Kidney tubule cell (primary cell): ENCODE measurements around the gene HOXB6.

Experiments
- DNase-seq: peaks from one replicate; pipeline ENCODE4 v3.0.0-alpha.2; 2018; ENCODE audit warnings: low spot score

HOXB6 gene

GRCh38 chr17:48634493-48635208 lies 29.9 kb upstream of the HOXB6 start:
- no peak for DNase-seq

DNA sequence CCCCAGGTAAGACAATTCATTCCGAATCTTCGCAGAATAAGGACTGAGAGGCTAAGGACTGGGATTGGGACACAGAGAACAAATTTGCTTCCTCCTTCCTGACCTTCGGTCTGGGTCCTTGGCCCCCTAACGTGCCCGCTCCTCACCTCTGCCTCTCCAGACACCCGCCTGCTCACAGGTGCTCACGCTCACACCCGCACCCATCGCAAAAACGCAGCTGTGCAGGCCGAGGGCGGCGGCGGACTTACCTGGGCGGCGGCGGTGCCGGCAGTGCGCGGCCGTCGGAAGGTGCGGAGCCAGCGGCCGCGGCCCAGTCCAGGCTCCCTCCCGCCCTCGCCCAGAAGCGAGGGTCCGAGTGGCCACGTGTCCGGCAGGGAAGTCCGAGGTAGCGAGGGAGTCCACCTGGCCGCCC lies 28.5 kb upstream of the HOXB6 start:
- no peak for DNase-seq

- no peak for DNase-seq
These were observed 27.9 kb upstream of the HOXB6 start for GRCh38 chr17:48632579-48633265.

GRCh38 chr17:48631693-48632578 lies 27.1 kb upstream of the HOXB6 start:
- DNase-seq, result no peak

GRCh38 chr17:48630925-48631692 lies 26.3 kb upstream of the HOXB6 start:
- DNase-seq, result no peak

DNA sequence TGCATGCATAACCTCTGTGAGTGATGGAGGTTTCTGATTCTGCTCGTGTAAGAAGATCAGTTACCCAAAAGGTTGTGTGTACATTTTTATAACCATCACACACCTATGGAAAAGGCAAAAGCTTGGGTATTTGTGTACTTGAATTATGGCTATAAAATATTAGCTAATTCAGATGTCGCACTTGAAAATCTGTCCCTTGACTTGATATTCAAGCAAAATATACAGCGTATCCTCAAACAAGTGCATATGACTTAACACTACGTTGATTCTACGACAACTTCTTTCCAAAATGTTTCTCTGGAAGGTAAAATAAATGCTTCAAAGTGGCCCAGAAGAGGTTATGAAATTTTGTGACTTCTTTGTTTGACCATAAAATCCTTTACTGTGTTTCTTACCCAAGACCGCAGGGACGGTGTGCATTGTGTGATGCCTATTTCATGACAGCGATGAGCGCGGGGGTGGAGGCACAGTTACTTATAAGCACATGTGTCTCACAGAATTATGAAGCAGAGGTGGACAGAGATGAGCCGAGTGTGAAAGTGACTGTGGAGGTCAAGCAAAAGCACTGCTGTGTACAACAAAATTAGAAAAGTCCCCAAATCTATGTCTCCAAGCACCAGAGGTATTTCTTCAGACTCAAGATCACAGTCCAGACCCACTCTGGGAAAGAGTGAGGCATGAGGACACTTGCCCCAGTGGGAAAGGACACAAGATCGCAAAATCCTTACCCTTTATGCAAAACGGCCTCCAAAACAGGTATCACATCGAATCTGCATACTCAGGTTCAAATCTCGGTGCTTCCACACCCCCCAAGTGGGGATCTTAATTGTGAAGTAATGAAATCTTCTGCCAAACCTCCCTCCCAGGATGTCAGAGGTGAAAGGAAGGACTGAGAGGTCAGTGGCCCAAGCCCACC lies 25.5 kb upstream of the HOXB6 start:
- DNase-seq, result no peak

GRCh38 chr17:48629411-48629759 lies 24.6 kb upstream of the HOXB6 start:
- no peak for DNase-seq

GRCh38 chr17:48628649-48629410 lies 24.0 kb upstream of the HOXB6 start:
- DNase-seq, result no peak

DNA sequence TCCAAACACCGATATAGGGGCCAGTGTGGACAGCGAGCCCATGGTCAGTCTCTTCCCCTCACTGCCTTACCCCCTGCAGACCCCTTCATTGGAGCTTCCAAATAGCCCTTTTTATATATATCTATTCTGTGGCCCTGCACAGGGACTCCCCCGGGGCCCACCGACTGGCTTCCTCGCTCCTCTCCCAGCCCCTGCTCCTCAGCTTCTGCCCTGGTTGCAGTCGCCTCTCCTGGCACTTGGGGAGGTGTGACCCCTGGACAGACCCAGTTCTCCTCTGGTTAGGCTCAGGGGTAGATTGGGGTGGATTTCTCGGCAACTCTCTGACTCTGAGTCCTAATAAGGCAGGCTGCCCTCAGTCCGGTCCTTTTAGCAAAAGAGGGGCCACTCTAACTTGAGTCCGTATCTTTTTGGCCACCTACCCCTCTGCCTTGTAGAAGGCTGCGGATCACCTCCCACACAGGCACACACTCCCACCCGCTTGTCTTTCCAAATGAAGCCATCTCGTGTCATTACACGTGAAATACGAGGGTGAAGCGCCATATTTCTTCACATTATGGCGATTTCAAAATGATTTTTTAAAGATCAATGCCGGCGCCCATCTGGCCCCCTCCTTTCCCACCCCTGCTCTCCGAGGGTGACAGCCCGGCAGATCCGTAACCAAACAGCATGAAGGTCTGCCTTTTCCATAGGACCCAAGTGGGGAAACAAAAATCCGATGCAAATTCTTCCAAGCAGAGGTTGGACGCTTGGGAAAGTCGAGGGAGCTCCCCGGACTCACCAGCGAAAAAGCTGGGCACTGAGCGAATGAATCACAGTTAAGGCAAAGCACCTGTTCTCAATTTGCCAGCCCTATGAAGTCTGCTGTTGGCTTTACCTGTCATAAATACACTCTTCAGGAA lies 23.1 kb upstream of the HOXB6 start:
- DNase-seq, result no peak

DNA sequence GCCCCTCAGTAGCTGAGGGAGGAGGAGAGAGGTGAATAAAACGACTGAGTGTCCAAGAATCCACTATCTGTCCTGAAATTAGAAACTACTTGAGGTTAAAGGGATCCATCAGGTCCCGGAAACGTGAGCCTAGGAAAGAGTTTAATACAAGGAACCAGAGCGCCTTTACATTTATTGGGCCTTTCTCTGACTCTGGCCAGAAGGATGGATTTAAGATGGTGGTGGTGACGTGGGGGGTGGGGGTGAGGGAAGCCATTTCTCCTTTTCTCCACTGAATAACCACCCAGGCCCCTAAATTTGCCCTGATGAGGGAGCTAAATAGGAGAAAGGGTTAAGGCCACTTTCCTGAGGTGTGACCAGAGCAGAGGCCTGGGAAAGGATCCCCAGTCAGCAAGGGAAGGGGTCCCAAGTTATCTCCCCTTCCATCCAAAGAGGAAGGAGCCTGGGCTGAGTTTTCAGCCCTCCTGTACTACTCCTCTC lies 22.4 kb upstream of the HOXB6 start:
- DNase-seq, result no peak

GRCh38 chr17:48626245-48627117 lies 21.7 kb upstream of the HOXB6 start, which contains the start of gene HOXB9:
HOXB9 (minus strand) TSS chr17:48626358; CDS start chr17:48626269, 89 bp downstream.
- DNase-seq, result peak; percentile 95

DNA sequence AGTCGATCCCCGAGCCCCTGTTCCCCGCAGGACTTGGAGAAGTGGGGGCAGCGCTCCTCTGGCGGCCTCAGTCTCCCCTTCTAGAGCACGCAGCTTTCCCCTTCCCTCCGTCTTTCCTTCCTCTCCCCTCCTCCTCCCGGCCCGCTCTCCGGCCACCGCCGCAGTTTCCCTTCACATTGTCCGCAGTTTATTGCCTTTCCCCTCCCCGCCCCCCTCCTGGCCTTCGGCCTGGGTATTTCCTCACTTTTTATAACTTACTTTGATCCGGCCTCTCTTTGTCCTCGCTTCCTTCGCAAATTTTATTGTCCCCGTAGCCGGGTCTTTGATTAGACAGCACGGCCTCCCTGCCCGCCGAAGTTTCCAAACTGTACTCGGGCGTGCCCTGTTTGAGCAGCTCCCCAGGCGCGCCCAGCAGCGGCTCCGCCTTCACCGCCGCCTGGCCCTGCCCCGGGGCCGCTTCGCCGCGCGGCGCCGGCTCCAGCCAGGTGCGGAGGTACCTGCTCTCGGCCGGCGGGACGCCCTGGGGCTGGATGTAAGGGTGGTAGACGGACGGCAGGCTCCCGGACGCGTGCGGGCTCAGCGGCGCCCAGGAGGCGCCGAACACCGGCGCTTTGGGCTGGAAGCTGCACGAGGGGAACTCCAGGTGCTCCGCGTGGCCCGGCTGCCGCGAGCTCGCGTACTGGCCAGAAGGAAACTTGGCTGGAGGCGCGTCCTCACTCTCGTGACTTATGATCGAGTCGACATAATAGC lies 20.9 kb upstream of the HOXB6 start:
- DNase-seq, result peak; percentile 72

GRCh38 chr17:48624544-48625494 lies 20.0 kb upstream of the HOXB6 start:
- peak; percentile 47 for DNase-seq

- no peak for DNase-seq
These were observed 19.3 kb upstream of the HOXB6 start for GRCh38 chr17:48624118-48624517.

DNA sequence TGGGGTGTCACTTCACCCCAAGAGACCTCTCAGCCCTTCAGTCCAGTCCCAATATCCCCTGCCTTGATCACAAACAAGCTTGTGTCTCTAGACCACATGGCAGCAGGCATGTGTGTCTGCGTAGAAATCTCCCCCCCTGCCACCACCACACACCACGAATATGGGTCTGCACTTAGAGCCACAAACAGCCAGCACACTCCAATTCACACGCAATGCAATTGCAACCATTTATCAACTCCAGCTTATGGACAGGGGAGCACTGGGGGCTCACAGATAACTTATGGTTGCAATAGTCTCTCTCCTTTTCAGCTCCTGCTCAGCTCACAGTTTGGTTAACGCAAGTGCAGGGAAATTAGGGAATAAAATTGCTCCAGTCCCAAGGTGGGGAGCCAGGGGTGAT lies 18.8 kb upstream of the HOXB6 start:
- DNase-seq, result no peak

DNA sequence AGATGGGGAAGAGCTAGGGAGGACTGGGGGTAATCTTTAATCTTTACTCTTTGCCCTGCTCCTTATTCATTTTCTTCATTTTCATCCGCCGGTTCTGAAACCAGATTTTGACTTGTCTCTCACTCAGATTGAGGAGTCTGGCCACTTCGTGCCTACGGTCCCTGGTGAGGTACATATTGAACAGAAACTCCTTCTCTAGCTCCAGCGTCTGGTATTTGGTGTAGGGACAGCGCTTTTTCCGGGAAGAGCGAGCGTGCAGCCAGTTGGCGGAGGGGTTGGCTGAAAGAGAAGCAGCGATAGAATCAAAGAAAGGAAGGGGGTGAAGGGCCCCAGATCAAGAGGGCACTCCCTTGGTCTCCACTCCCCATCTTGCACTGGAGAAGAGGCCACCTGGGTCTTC lies 18.1 kb upstream of the HOXB6 start:
- peak; percentile 7 for DNase-seq
